Neural progenitor cell (in vitro differentiated cells): ENCODE measurements around the gene ZNF277.

Source experiments
- EZH2 ChIP-seq: fragments of 200-600 bp; sonication (generic); IDR thresholded peaks from 2 replicates; pipeline ENCODE4 v1.6.1; 2017; ENCODE audit warnings: antibody characterized with exemption, mild to moderate bottlenecking, moderate library complexity
- EZH2phosphoT487 ChIP-seq: fragments of 200-600 bp; sonication (generic); IDR thresholded peaks from 2 replicates; pipeline ENCODE4 v1.6.1; 2017; ENCODE audit warnings: antibody characterized with exemption
- TF ChIP-seq, protein P1 (sequence below): fragments of 200-600 bp; sonication (generic); IDR thresholded peaks from 2 replicates; pipeline ENCODE4 v1.5.1; 2017; ENCODE audit warnings: antibody characterized with exemption, mild to moderate bottlenecking

DNA sequence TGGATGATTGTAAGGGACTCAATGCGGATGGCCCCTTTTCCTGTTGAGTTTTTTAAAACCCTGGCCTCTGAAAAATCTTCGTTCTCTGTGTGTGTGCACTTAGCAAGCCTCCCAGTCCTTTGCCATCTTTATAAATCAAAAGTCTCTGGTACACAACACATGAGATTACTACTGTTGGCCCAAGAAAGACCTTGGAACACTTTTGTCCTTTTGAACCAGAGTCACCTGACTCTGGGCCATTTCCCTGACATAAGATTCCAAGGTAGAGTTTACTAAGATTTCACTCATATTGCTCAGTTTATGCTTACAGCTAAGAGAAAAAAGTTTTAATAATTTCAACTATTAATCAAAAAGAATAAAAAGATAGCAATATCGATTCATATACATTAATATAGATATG, 179.0 kb downstream of the ZNF277 start:
- TF ChIP-seq EZH2phosphoT487 = no peak
- TF ChIP-seq, protein P1, sequence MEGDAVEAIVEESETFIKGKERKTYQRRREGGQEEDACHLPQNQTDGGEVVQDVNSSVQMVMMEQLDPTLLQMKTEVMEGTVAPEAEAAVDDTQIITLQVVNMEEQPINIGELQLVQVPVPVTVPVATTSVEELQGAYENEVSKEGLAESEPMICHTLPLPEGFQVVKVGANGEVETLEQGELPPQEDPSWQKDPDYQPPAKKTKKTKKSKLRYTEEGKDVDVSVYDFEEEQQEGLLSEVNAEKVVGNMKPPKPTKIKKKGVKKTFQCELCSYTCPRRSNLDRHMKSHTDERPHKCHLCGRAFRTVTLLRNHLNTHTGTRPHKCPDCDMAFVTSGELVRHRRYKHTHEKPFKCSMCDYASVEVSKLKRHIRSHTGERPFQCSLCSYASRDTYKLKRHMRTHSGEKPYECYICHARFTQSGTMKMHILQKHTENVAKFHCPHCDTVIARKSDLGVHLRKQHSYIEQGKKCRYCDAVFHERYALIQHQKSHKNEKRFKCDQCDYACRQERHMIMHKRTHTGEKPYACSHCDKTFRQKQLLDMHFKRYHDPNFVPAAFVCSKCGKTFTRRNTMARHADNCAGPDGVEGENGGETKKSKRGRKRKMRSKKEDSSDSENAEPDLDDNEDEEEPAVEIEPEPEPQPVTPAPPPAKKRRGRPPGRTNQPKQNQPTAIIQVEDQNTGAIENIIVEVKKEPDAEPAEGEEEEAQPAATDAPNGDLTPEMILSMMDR = no peak
- no peak for TF ChIP-seq EZH2
